ENCODE results near the gene RAB3IL1.

DNA sequence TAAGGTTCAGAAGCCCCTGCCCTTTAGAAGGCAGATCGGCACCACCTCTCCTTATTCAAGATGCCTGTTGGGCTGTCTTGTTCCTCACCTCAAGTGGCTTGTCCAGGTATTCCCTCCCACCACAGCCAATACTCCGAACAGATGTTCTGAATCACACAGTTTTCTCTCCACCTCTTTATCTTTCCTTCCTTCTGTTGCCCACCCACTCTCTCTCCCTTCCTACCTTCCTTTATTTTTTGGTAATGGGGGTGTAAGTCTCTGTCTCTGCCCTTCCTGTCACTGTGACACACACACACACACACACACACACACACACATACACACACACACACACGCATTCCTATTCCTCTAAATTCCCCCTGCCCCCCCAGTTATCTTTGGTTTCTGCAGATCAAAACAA lies 41.2 kb upstream of the RAB3IL1 start:
- TF ChIP-seq, protein P1, sequence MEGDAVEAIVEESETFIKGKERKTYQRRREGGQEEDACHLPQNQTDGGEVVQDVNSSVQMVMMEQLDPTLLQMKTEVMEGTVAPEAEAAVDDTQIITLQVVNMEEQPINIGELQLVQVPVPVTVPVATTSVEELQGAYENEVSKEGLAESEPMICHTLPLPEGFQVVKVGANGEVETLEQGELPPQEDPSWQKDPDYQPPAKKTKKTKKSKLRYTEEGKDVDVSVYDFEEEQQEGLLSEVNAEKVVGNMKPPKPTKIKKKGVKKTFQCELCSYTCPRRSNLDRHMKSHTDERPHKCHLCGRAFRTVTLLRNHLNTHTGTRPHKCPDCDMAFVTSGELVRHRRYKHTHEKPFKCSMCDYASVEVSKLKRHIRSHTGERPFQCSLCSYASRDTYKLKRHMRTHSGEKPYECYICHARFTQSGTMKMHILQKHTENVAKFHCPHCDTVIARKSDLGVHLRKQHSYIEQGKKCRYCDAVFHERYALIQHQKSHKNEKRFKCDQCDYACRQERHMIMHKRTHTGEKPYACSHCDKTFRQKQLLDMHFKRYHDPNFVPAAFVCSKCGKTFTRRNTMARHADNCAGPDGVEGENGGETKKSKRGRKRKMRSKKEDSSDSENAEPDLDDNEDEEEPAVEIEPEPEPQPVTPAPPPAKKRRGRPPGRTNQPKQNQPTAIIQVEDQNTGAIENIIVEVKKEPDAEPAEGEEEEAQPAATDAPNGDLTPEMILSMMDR (IDR thresholded peaks at IDR 0.05), result no peak
- TF ChIP-seq POLR2A (IDR thresholded peaks at IDR 0.05), result no peak
